K562 (cell line): Measurements from ENCODE around the gene TRAPPC2B. TPM values are rescaled to one million over a fixed set of nuclear protein-coding genes. Genes with fewer than 3 reads are reported as not detected.

Experiments
- ATF7 ChIP-seq: fragments of 450-650 bp; IDR thresholded peaks from 2 replicates; pipeline ENCODE4 v1.7.1; 2014; ENCODE audit warnings: mild to moderate bottlenecking, moderate library complexity
- EZH2 ChIP-seq: IDR thresholded peaks from 2 replicates; pipeline ENCODE4 v1.6.1; 2012; ENCODE audit warnings: low read depth, mild to moderate bottlenecking, inconsistent platforms, low read length, borderline replicate concordance
- FOXP1 ChIP-seq: sonication (generic); formaldehyde crosslinking; IDR thresholded peaks from 2 replicates; pipeline ENCODE4 v1.8.0; 2022; ENCODE audit warnings: mild to moderate bottlenecking, missing genetic modification reagents
- ID3 ChIP-seq, 2 experiments: fragments of 250-450 bp in 1 of 2; fragments of 450-650 bp in 1 of 2; sonication (Bioruptor Pico) in 1 of 2; IDR thresholded peaks; 2 replicates each; pipeline versions ENCODE4 v1.6.1 to v1.8.0; 2016 to 2021; ENCODE audit warnings: mild to moderate bottlenecking in 2 of 2, moderate library complexity in 2 of 2, missing compliant biosample characterization in 1 of 2, missing genetic modification characterization in 1 of 2
- KDM2B ChIP-seq: fragments of 250-450 bp; sonication (Bioruptor Pico); IDR thresholded peaks from 2 replicates; pipeline ENCODE4 v1.8.0; 2021; ENCODE audit warnings: mild to moderate bottlenecking, moderate library complexity
- KLF13 ChIP-seq: fragments of 450-650 bp; IDR thresholded peaks from 2 replicates; pipeline ENCODE4 v1.6.1; 2016; ENCODE audit warnings: missing genetic modification characterization, low read depth, mild to moderate bottlenecking, missing compliant biosample characterization, moderate library complexity, borderline replicate concordance
- MEIS2 ChIP-seq: fragments of 450-650 bp; IDR thresholded peaks from 2 replicates; pipeline ENCODE4 v1.6.1; 2014; ENCODE audit warnings: mild to moderate bottlenecking; ENCODE audit not compliant: partially characterized antibody
- NFRKB ChIP-seq: fragments of 450-650 bp; IDR thresholded peaks from 2 replicates; pipeline ENCODE4 v1.6.1; 2016; ENCODE audit warnings: low read depth
- NFXL1 ChIP-seq: fragments of 450-650 bp; formaldehyde crosslinking; IDR thresholded peaks from 2 replicates; pipeline ENCODE4 v1.4.0; 2021; ENCODE audit warnings: mild to moderate bottlenecking
- OTX1 ChIP-seq: fragments of 450-650 bp; formaldehyde crosslinking; IDR thresholded peaks from 2 replicates; pipeline ENCODE4 v1.4.0; 2022; ENCODE audit warnings: mild to moderate bottlenecking
- SAFB2 ChIP-seq: fragments of 200-400 bp; formaldehyde crosslinking; IDR thresholded peaks from 2 replicates; pipeline ENCODE4 v1.6.1; 2018; ENCODE audit warnings: borderline replicate concordance, low read length, low read depth, moderate library complexity; ENCODE audit not compliant: severe bottlenecking
- SETDB1 ChIP-seq: IDR thresholded peaks from one replicate; pipeline ENCODE4 v1.6.1; 2012; ENCODE audit warnings: low read length, control low read depth, inconsistent platforms
- TRIM28 ChIP-seq: fragments of 450-650 bp; IDR thresholded peaks from 2 replicates; pipeline ENCODE4 v1.6.1; 2017
- U2AF1 ChIP-seq: fragments of 200-400 bp; formaldehyde crosslinking; optimal IDR thresholded peaks from 2 replicates; pipeline ENCODE3; 2017; ENCODE audit warnings: mild to moderate bottlenecking, low read depth, low read length, moderate library complexity
- ZNF184 ChIP-seq: sonication (generic); formaldehyde crosslinking; IDR thresholded peaks from 2 replicates; pipeline ENCODE4 v1.5.0; 2020; ENCODE audit warnings: missing genetic modification reagents
- ZNF232 ChIP-seq: sonication (generic); formaldehyde crosslinking; IDR thresholded peaks from 2 replicates; pipeline ENCODE4 v1.8.0; 2022; ENCODE audit warnings: mild to moderate bottlenecking, missing genetic modification reagents
- ZNF318 ChIP-seq, 2 experiments: fragments of 450-650 bp; IDR thresholded peaks; 2 replicates each; pipeline ENCODE4 v1.6.1; 2016; ENCODE audit warnings: mild to moderate bottlenecking in 2 of 2, borderline replicate concordance in 1 of 2, low read depth in 1 of 2, moderate library complexity in 1 of 2
- ZNF589 ChIP-seq: fragments of 200-800 bp; sonication (Bioruptor generic); IDR thresholded peaks from 2 replicates; pipeline ENCODE4 v1.6.1; 2016; ENCODE audit warnings: low read depth, missing genetic modification characterization, missing compliant biosample characterization
- ZNF766 ChIP-seq: fragments of 200-800 bp; sonication (Bioruptor generic); conservative IDR thresholded peaks from 2 replicates; pipeline ENCODE4 v1.6.1; 2016; ENCODE audit warnings: missing genetic modification characterization, missing compliant biosample characterization
- polyA plus RNA-seq, 8 experiments: library from polyadenylated mRNA; depleted of rRNA in 4 of 8; stranded (reverse) in 5 of 8; unstranded in 3 of 8; fragments of >200 nt; fragmentation: Nextera tagmentation in 2 of 8; fragmentation: Illumina TruSeq in 1 of 8; extraction: Ambion mirVana in 2 of 8; extraction: Trizol in 1 of 8; gene quantifications; 2 replicates each; pipeline versions ENCODE4 v1.2.1 to v1.2.3, GENCODE V29; 2011 to 2014; ENCODE audit warnings: inconsistent platforms in 1 of 8, missing spikeins in 1 of 8
- total RNA-seq, 7 experiments: library from RNA; depleted of rRNA in 6 of 7; stranded (reverse); fragments of >200 nt in 6 of 7; fragmentation: Illumina TruSeq in 2 of 7; extraction: Trizol in 2 of 7; gene quantifications; 2 replicates each; pipeline versions ENCODE4 v1.2.1 to v1.2.3, GENCODE V29; 2011 to 2021; ENCODE audit warnings: low replicate concordance in 1 of 7

The TRAPPC2B gene
- total and polyA plus RNA-seq, 9 of the 15 experiments (the other 6 are each of a cell fraction or from before 2014, with no cell fraction given): 2.2 to 20.4 (median 4.6) TPM

- no peak for TF ChIP-seq FOXP1 (CRISPR knock-in tag)
- TF ChIP-seq ZNF766 (CRISPR knock-in tag): no peak; the same call in 1 of the 2 replicates
- TF ChIP-seq OTX1 (CRISPR knock-in tag): no peak
- no peak for TF ChIP-seq KLF13 (tag)
- TF ChIP-seq ZNF318 (IDR thresholded peaks at IDR 0.05; ENCODE audit: borderline replicate concordance in 1 of 2, low read depth in 1 of 2): no peak
- TF ChIP-seq TRIM28: no peak
- no peak for TF ChIP-seq EZH2
- no peak for TF ChIP-seq KDM2B (CRISPR knock-in tag)
- TF ChIP-seq NFRKB: 0 out of 2 replicates have a peak, but pooled peaks have one; percentile 35
- TF ChIP-seq ZNF232 (CRISPR knock-in tag): 0 out of 2 replicates have a peak, but pooled peaks have one; percentile 30
- no peak for TF ChIP-seq ZNF184 (CRISPR knock-in tag)
- peak; percentile 53 for TF ChIP-seq MEIS2
- TF ChIP-seq ATF7: peak; percentile 97
- no peak for TF ChIP-seq ID3 (CRISPR knock-in tag; IDR thresholded peaks at IDR 0.05)
- TF ChIP-seq ID3 (tag; IDR thresholded peaks at IDR 0.05): no peak
- no peak for TF ChIP-seq U2AF1
- no peak for TF ChIP-seq NFXL1 (CRISPR knock-in tag)
- TF ChIP-seq ZNF589 (CRISPR knock-in tag): no peak
- TF ChIP-seq SAFB2: no peak
- no peak for TF ChIP-seq SETDB1
These were observed 26.6 kb downstream of the TRAPPC2B start, which contains the start of gene ZNF548 (continued) for GRCh38 chr19:57389730-57390598.
